GM19240 (cell line): ENCODE measurements around the gene MPDZ.

Experiments used
- DNase-seq: peaks from one replicate; pipeline ENCODE4 v3.0.0; 2011; ENCODE audit warnings: low spot score; ENCODE audit not compliant: insufficient read length

Gene MPDZ

GRCh38 chr9:13082796-13083195, 196.7 kb downstream of the MPDZ start:
- DNase-seq = no peak

- DNase-seq = no peak
These were observed 201.3 kb downstream of the MPDZ start for GRCh38 chr9:13078164-13078563.

- no peak for DNase-seq
These were observed 202.9 kb downstream of the MPDZ start for GRCh38 chr9:13076616-13077015.

- no peak for DNase-seq
These were observed 207.6 kb downstream of the MPDZ start for GRCh38 chr9:13071921-13072320.

- DNase-seq = no peak
These were observed 208.6 kb downstream of the MPDZ start for GRCh38 chr9:13070612-13071595.

- DNase-seq = no peak
These were observed 210.0 kb downstream of the MPDZ start for GRCh38 chr9:13069498-13069897.

- DNase-seq = no peak
These were observed 214.8 kb downstream of the MPDZ start for GRCh38 chr9:13064676-13065075.

- no peak for DNase-seq
These were observed 215.5 kb downstream of the MPDZ start for GRCh38 chr9:13063880-13064459.

- no peak for DNase-seq
These were observed 218.1 kb downstream of the MPDZ start for GRCh38 chr9:13061390-13061789.
